ENCODE measurements around the gene DRG2.

The DRG2 gene

GRCh38 chr17:18076936-18077335 is 10.8 kb upstream of the DRG2 start:
- peak; percentile 50 for DNase-seq

GRCh38 chr17:18079543-18079942 is 8.2 kb upstream of the DRG2 start:
- DNase-seq = no peak

- no peak for DNase-seq
These were observed 3.5 kb upstream of the DRG2 start for GRCh38 chr17:18084256-18084655.

- no peak for DNase-seq
These were observed 1.9 kb downstream of the DRG2 start for GRCh38 chr17:18089613-18090012.

GRCh38 chr17:18093616-18094408 is 6.1 kb downstream of the DRG2 start:
- peak; percentile 79 for DNase-seq

- no peak for DNase-seq
These were observed 6.7 kb downstream of the DRG2 start for GRCh38 chr17:18094409-18094807.

- DNase-seq = no peak
These were observed 11.8 kb downstream of the DRG2 start for GRCh38 chr17:18099516-18099915.

GRCh38 chr17:18100616-18101015 is 12.9 kb downstream of the DRG2 start:
- DNase-seq = no peak

GRCh38 chr17:18101828-18102227 is 14.1 kb downstream of the DRG2 start:
- DNase-seq = no peak

GRCh38 chr17:18102640-18103039 is 14.9 kb downstream of the DRG2 start:
- no peak for DNase-seq

- no peak for DNase-seq
These were observed 17.3 kb downstream of the DRG2 start for GRCh38 chr17:18105027-18105426.

- no peak for DNase-seq
These were observed 17.8 kb downstream of the DRG2 start for GRCh38 chr17:18105595-18105994.

GRCh38 chr17:18106211-18106610 is 18.5 kb downstream of the DRG2 start:
- DNase-seq = no peak

GRCh38 chr17:18107061-18107790 is 19.5 kb downstream of the DRG2 start:
- DNase-seq = no peak

GRCh38 chr17:18107971-18108370 is 20.2 kb downstream of the DRG2 start:
- DNase-seq = no peak

- no peak for DNase-seq
These were observed 20.9 kb downstream of the DRG2 start, which contains the start of gene MYO15A for GRCh38 chr17:18108401-18109312. TSS of gene MYO15A (plus strand) at chr17:18108756. CDS start at chr17:18118801, 10,045 bp downstream.

GRCh38 chr17:18109935-18110485 is 22.3 kb downstream of the DRG2 start:
- DNase-seq = no peak

- no peak for DNase-seq
These were observed 22.9 kb downstream of the DRG2 start for GRCh38 chr17:18110636-18111145.

- DNase-seq = no peak
These were observed 23.7 kb downstream of the DRG2 start for GRCh38 chr17:18111330-18111971.

GRCh38 chr17:18115517-18115916 is 27.8 kb downstream of the DRG2 start:
- DNase-seq = no peak

- no peak for DNase-seq
These were observed 28.3 kb downstream of the DRG2 start for GRCh38 chr17:18116078-18116477.

- no peak for DNase-seq
These were observed 29.8 kb downstream of the DRG2 start for GRCh38 chr17:18117533-18117932.
